H9 (cell line): ENCODE results near the gene B3GNT2. TPM values are rescaled to one million over a fixed set of nuclear protein-coding genes. Genes with fewer than 3 reads are reported as not detected.

Experiments
- DNase-seq: peaks from one replicate; pipeline ENCODE4 v3.0.0-alpha.2; 2017
- H2AFZ ChIP-seq: one replicate; pipeline ENCODE4 v1.6.1; 2013; ENCODE audit warnings: mild to moderate bottlenecking, low read length, control low read depth, moderate library complexity
- H2AK5ac ChIP-seq: 2 replicates; pipeline ENCODE4 v1.6.1; 2013; ENCODE audit warnings: low read length, control low read depth, mixed read lengths; ENCODE audit not compliant: insufficient read length
- H2BK120ac ChIP-seq: one replicate; pipeline ENCODE4 v1.6.1; 2013; ENCODE audit warnings: low read depth, mild to moderate bottlenecking, low read length, control low read depth, inconsistent platforms; ENCODE audit not compliant: poor library complexity, severe bottlenecking
- H2BK12ac ChIP-seq: 2 replicates; pipeline ENCODE4 v1.6.1; 2013; ENCODE audit warnings: low read length, control low read depth, mixed read lengths, low read depth; ENCODE audit not compliant: insufficient read length
- H2BK15ac ChIP-seq: 2 replicates; pipeline ENCODE4 v1.6.1; 2013; ENCODE audit warnings: low read depth, low read length, control low read depth
- H2BK20ac ChIP-seq: one replicate; pipeline ENCODE4 v1.6.1; 2013; ENCODE audit warnings: low read depth, mild to moderate bottlenecking, low read length, control low read depth, inconsistent platforms; ENCODE audit not compliant: poor library complexity, severe bottlenecking
- H2BK5ac ChIP-seq: 2 replicates; pipeline ENCODE4 v1.6.1; 2013; ENCODE audit warnings: low read length, control low read depth, mixed read lengths; ENCODE audit not compliant: insufficient read length
- H3K14ac ChIP-seq: 2 replicates; pipeline ENCODE4 v1.6.1; 2013; ENCODE audit warnings: low read length, control low read depth; ENCODE audit not compliant: insufficient read depth
- H3K18ac ChIP-seq: 2 replicates; pipeline ENCODE4 v1.6.1; 2013; ENCODE audit warnings: low read depth, mild to moderate bottlenecking, mixed read lengths, low read length, control low read depth; ENCODE audit not compliant: insufficient read length
- H3K23ac ChIP-seq: 2 replicates; pipeline ENCODE4 v1.6.1; 2013; ENCODE audit warnings: low read length, control low read depth, mixed read lengths, low read depth; ENCODE audit not compliant: insufficient read length
- H3K23me2 ChIP-seq: 2 replicates; pipeline ENCODE4 v1.6.1; 2013; ENCODE audit warnings: low read depth, mild to moderate bottlenecking, mixed read lengths, low read length, control low read depth; ENCODE audit not compliant: insufficient read length, poor library complexity, severe bottlenecking
- H3K27ac ChIP-seq: 2 replicates; pipeline ENCODE4 v1.5.1; 2013; ENCODE audit warnings: low read length, control low read depth, mixed read lengths, low read depth; ENCODE audit not compliant: insufficient read length
- H3K27me3 ChIP-seq: 2 replicates; pipeline ENCODE4 v1.6.1; 2013; ENCODE audit warnings: low read length, control low read depth, inconsistent platforms; ENCODE audit not compliant: insufficient read depth
- H3K4ac ChIP-seq: 2 replicates; pipeline ENCODE4 v1.6.1; 2013; ENCODE audit warnings: low read depth, mild to moderate bottlenecking, control low read depth, inconsistent platforms, low read length, moderate library complexity
- H3K4me1 ChIP-seq: 2 replicates; pipeline ENCODE4 v1.6.1; 2013; ENCODE audit warnings: low read length, control low read depth, inconsistent platforms; ENCODE audit not compliant: insufficient read depth
- H3K4me2 ChIP-seq: 2 replicates; pipeline ENCODE4 v1.6.1; 2013; ENCODE audit warnings: low read length, control low read depth, mixed read lengths; ENCODE audit not compliant: insufficient read length, insufficient read depth
- H3K56ac ChIP-seq: 2 replicates; pipeline ENCODE4 v1.6.1; 2013; ENCODE audit warnings: low read depth, mild to moderate bottlenecking, mixed read lengths, low read length, control low read depth; ENCODE audit not compliant: insufficient read length
- H3K79me1 ChIP-seq: 2 replicates; pipeline ENCODE4 v1.6.1; 2013; ENCODE audit warnings: low read depth, mild to moderate bottlenecking, moderate library complexity, low read length, control low read depth, inconsistent platforms; ENCODE audit not compliant: insufficient read depth, poor library complexity, severe bottlenecking
- H3K79me2 ChIP-seq: 2 replicates; pipeline ENCODE4 v1.6.1; 2013; ENCODE audit warnings: low read length, control low read depth, inconsistent platforms; ENCODE audit not compliant: insufficient read depth
- H3K9ac ChIP-seq: 2 replicates; pipeline ENCODE4 v1.6.1; 2013; ENCODE audit warnings: low read length, control low read depth, mixed read lengths; ENCODE audit not compliant: insufficient read length; ENCODE audit errors: extremely low read depth
- H3K9me3 ChIP-seq: one replicate; pipeline ENCODE4 v1.6.1; 2013; ENCODE audit warnings: low read depth, low read length, inconsistent platforms; ENCODE audit not compliant: control insufficient read depth
- H3T11ph ChIP-seq: one replicate; pipeline ENCODE4 v1.6.1; 2013; ENCODE audit warnings: mild to moderate bottlenecking, low read length, control low read depth, inconsistent platforms
- H4K20me1 ChIP-seq: one replicate; pipeline ENCODE4 v1.6.1; 2013; ENCODE audit not compliant: control insufficient read depth, insufficient read length, insufficient read depth
- H4K5ac ChIP-seq: 2 replicates; pipeline ENCODE4 v1.6.1; 2013; ENCODE audit warnings: low read depth, mild to moderate bottlenecking, mixed read lengths, low read length, control low read depth; ENCODE audit not compliant: insufficient read length
- H4K8ac ChIP-seq: replicated peaks from 2 replicates; pipeline ENCODE4 v1.6.1; 2013; ENCODE audit warnings: low read length, control low read depth, mixed read lengths, low read depth; ENCODE audit not compliant: insufficient read length
- H4K91ac ChIP-seq: 2 replicates; pipeline ENCODE4 v1.6.1; 2013; ENCODE audit warnings: low read depth, mild to moderate bottlenecking, moderate library complexity, mixed read lengths, low read length, control low read depth; ENCODE audit not compliant: insufficient read length
- H3K27ac Mint-ChIP-seq, 3 experiments: 2 replicates in 2 of 3; 3 replicates in 1 of 3; pipeline ENCODE4 v1.8.0; 2020 to 2021; ENCODE audit warnings: mixed read lengths in 3 of 3, mild to moderate bottlenecking in 1 of 3, moderate library complexity in 1 of 3
- H3K27me3 Mint-ChIP-seq: 2 replicates; pipeline ENCODE4 v1.8.0; 2021; ENCODE audit warnings: low read depth, mild to moderate bottlenecking, moderate library complexity, mixed read lengths
- H3K36me3 Mint-ChIP-seq, 3 experiments: 2 replicates in 2 of 3; 3 replicates in 1 of 3; pipeline ENCODE4 v1.8.0; 2020 to 2021; ENCODE audit warnings: low read depth in 3 of 3, mixed read lengths in 3 of 3; ENCODE audit not compliant: insufficient read depth in 1 of 3
- H3K4me1 Mint-ChIP-seq, 2 experiments: 2 replicates each; pipeline ENCODE4 v1.8.0; 2020; ENCODE audit warnings: mixed read lengths in 2 of 2
- H3K4me3 Mint-ChIP-seq, 2 experiments: 2 replicates in 1 of 2; 3 replicates in 1 of 2; pipeline ENCODE4 v1.8.0; 2020 to 2021; ENCODE audit warnings: mild to moderate bottlenecking in 2 of 2, mixed read lengths in 2 of 2, moderate library complexity in 1 of 2
- H3K9me3 Mint-ChIP-seq, 2 experiments: 2 replicates in 1 of 2; 3 replicates in 1 of 2; pipeline ENCODE4 v1.8.0; 2020; ENCODE audit warnings: mild to moderate bottlenecking in 2 of 2, mixed read lengths in 2 of 2, moderate library complexity in 1 of 2
- CTCF ChIP-seq: fragments of 200-600 bp; sonication (generic); conservative IDR thresholded peaks from 3 replicates; pipeline ENCODE4 v1.8.0; 2021; ENCODE audit warnings: antibody characterized with exemption, mild to moderate bottlenecking
- WGBS: extraction: QIAGEN DNeasy Blood & Tissue Kit; methylation state at CpG from one replicate; pipeline ENCODE4 v1.1.7; 2013; ENCODE audit warnings: missing lambda C conversion rate, low lambda C conversion rate, mixed read lengths; ENCODE audit not compliant: insufficient read length; ENCODE audit errors: extremely low coverage; 5-methylcytosine and 5-hydroxymethylcytosine counted together
- total RNA-seq: library from RNA; stranded (reverse); gene quantifications from 2 replicates; pipeline ENCODE4 v1.2.1, GENCODE V29; 2021

Gene B3GNT2
- total RNA-seq, 1 experiment from 2014 or later: 55.3 TPM

GRCh38 chr2:62257466-62257865 lies 61.6 kb downstream of the B3GNT2 start:
- H3K27me3 Mint-ChIP-seq: no peaks in the 10 kb centered on the region
- H3K18ac ChIP-seq: no peak overlapping the region
- H3K4ac ChIP-seq: no peak overlapping the region
- no peaks in the 10 kb centered on the region for H3K9me3 ChIP-seq
- H3K9ac ChIP-seq: no peak overlapping the region
- H3T11ph ChIP-seq: no peak overlapping the region
- no peak overlapping the region for H2AFZ ChIP-seq
- no peak overlapping the region for H2BK15ac ChIP-seq
- TF ChIP-seq CTCF: no peak
- H4K8ac ChIP-seq: no peak overlapping the region
- H2BK12ac ChIP-seq: no peak overlapping the region
- H3K36me3 Mint-ChIP-seq: 0 out of 7 replicates have a peak, but pooled peaks cover 0 to 2% (median 0%) of the 10 kb centered on the region in 3 experiments
- no peak overlapping the region for H2BK20ac ChIP-seq
- H3K27ac ChIP-seq: no peak overlapping the region
- H3K56ac ChIP-seq: no peak overlapping the region
- H2AK5ac ChIP-seq: no peak overlapping the region
- no peak for DNase-seq
- no peaks in the 10 kb centered on the region; a peak in 1 of 5 replicates for H3K9me3 Mint-ChIP-seq
- no peak overlapping the region for H4K5ac ChIP-seq
- no peak overlapping the region for H3K23ac ChIP-seq
- H3K23me2 ChIP-seq: no peaks in the 10 kb centered on the region
- WGBS: no CpG with 5 or more reads among the region's 4 CpGs
- no peak overlapping the region for H3K4me2 ChIP-seq
- H3K79me2 ChIP-seq: no peaks in the 10 kb centered on the region
- no peak overlapping the region for H2BK120ac ChIP-seq
- peaks cover 3 to 7% of the 10 kb centered on the region in 2 experiments for H3K4me1 Mint-ChIP-seq
- H3K14ac ChIP-seq: no peak overlapping the region
- H3K4me1 ChIP-seq: 0 out of 2 replicates have a peak, but pooled peaks cover 2% of the 10 kb centered on the region
- no peak overlapping the region for H4K91ac ChIP-seq
- no peak overlapping the region for H2BK5ac ChIP-seq
- H3K4me3 Mint-ChIP-seq: no peak overlapping the region
- no peaks in the 10 kb centered on the region for H3K79me1 ChIP-seq
- no peak overlapping the region for H3K27ac Mint-ChIP-seq
- H3K27me3 ChIP-seq: no peaks in the 10 kb centered on the region
- H4K20me1 ChIP-seq: no peaks in the 10 kb centered on the region
